Non-pigmented ciliary epithelial cell (primary cell): ENCODE results near the gene ZCCHC4.

Experiments
- DNase-seq: peaks from one replicate; pipeline ENCODE4 v3.0.0-alpha.2; 2010; ENCODE audit warnings: low read depth

Gene ZCCHC4, protein sequence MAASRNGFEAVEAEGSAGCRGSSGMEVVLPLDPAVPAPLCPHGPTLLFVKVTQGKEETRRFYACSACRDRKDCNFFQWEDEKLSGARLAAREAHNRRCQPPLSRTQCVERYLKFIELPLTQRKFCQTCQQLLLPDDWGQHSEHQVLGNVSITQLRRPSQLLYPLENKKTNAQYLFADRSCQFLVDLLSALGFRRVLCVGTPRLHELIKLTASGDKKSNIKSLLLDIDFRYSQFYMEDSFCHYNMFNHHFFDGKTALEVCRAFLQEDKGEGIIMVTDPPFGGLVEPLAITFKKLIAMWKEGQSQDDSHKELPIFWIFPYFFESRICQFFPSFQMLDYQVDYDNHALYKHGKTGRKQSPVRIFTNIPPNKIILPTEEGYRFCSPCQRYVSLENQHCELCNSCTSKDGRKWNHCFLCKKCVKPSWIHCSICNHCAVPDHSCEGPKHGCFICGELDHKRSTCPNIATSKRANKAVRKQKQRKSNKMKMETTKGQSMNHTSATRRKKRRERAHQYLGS

GRCh38 chr4:25312496-25313200, at the start of gene ZCCHC4:
TSS of gene ZCCHC4 (plus strand) at chr4:25312774. CDS start at chr4:25312810, 36 bp downstream.
- DNase-seq = peak; percentile 60

DNA sequence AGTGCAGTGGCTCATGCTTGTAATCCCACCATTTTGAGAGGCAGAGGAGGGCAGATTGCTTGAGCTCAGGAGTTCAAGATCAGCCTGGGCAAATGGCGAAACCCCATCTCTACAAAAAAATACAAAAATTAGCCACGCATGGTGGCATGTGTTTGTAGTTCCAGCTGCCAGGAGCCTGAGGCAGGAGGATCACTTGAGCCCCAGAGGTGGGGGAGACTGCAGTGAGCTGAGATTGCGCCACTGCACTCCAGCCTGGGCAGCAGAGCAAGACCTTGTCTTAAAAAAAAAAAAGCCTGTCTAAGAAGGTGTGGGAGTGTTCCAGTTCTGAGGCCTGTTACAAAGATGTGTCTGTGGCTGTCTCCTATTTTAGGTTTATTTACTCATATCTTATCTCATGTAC, 40.7 kb upstream of the ZCCHC4 start:
- DNase-seq = no peak

GRCh38 chr4:25280210-25280609, 32.4 kb upstream of the ZCCHC4 start:
- DNase-seq = no peak

- no peak for DNase-seq
These were observed 28.6 kb upstream of the ZCCHC4 start for GRCh38 chr4:25283948-25284347.

DNA sequence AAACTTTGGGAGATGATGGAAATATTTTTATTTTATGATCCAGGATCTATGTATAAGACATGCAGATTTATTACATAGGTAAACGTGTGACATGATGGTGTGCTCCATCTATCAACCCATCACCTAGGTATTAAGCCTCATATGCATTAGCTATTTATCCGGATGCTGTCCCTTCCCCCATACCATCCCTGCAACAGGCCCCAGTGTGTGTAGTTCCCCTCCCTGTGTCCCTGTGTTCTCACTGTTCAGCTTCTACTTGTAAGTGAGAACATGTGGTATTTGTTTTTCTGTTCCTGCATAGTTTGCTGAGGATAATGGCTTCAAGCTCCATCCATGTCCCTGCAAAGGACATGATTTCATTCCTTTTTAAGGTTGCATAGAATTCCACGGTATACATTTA, 28.1 kb upstream of the ZCCHC4 start:
- DNase-seq = no peak

GRCh38 chr4:25290490-25291067, 22.0 kb upstream of the ZCCHC4 start:
- DNase-seq = no peak

DNA sequence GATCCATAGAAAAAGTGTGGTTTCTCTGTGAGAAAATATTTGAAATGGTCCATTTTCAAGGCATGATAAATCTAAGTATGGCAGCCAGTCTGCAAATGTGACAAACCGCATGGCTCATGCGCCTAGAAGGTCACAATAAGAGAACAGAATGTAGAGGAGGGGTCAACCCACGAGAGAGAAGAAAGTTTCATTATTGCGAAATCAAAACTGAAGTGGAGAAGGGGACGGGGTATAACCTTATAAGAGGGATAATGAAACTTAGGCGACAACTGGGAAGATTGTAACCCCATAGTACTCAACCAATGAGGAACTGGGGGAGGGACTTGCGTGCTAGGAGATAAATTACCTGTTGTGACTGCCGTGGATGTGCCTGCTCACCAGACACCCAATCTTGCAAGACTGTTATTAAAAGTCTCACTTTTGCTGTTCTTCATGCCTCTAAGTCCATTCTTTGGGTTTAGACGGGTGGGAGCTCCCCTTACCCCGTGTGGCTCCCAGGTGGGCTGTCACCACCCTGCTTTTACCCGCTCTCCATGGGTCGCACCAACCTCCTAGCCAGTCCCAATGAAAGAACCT, 21.3 kb upstream of the ZCCHC4 start:
- no peak for DNase-seq

GRCh38 chr4:25297528-25298242, 14.9 kb upstream of the ZCCHC4 start:
- no peak for DNase-seq

DNA sequence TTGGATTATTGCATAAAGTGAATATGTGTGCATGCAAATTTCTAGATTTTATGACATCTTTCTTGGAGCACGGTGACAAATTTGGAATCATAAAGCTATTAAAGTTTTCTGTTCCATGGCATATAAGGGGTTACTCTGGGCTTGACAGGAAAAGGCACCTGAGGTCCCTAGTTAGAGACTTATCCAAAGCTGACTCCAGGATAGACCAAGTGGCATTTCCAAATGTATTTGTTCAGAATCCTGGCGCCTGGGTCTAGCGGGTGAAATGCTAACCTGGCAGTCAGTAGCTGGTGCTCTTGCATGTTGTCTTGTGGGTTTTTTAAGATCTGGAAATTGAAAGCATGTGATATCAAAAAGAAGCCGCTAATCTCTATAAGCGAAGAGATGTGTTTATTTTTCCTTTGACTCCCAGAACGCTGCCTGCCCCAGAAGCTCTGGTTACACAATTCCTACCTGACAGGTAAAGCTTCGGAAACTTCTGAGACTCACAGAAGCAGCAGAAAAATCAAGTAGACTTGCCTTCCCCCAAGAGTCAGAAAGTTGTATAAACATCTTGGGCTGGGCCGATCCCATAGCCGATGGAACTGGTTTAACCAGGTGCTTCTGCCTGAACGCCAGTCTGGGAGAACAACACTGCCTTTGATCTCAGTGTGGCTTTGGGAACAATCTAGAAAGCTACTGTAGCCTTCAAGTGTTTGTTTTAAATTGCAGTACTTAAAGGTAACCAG, 12.9 kb upstream of the ZCCHC4 start:
- no peak for DNase-seq

GRCh38 chr4:25301471-25301870, 11.1 kb upstream of the ZCCHC4 start:
- DNase-seq = no peak

DNA sequence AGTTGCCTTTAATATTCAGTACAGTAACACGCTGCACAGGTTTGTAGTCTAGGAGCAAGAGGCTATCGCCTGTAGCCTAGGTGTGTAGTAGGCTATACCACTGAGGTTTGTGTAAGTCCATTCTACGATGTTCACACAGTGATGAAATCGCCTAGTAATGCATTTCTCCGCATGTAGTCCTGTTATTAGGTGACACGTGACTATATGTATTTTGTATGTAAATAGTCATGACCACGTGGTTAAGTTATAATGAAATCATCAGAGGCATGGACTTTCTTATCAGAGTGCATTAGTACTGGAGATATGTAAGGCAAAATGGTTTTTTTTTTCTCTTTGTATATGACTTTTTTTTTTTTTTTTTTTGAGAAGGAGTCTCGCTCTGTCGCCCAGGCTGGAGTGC, 9.9 kb upstream of the ZCCHC4 start:
- no peak for DNase-seq

DNA sequence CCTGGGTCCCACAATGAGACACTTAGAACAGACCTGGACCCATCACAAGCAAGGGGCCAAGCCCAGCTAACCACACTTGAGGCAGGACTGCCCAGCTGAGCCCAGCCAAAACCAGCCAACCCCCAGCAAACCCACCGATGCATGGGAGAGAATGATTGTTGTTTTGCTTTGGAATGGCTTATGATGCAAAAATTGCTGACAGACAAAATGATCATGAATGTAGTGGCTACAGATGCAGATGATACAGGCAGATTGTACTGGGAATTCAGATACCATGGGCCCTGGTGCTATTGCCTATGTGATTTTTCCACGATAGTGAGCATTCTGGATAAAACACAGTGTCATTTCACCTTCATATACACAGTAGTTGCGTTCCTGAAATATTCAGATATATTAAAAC, 9.0 kb upstream of the ZCCHC4 start:
- no peak for DNase-seq

DNA sequence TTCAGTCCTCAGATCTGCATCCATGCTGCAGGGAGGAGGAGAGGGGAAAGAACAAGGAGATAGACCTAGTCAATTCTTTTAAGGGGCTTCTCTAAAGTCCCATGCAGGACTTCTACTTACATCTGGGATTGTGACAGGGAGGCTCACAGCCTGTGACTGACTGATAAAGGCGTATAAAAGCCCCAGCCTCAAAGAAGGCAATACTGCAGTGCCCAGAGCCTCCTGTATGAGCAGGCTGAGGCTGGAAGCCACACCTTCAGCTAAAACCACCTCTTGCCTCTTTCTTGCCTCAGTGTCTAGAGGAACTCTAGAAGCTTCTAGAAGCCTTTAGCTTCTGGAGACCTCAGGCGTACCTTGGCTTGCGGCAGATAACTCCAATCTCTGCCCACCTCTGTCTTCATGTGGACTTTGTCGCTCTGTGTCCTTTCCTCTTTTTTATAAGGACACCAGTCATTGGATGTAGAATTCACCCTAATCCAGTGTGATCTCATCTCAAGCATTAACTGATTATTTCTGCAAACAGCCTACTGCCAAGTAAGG, 6.0 kb upstream of the ZCCHC4 start:
- DNase-seq = no peak

DNA sequence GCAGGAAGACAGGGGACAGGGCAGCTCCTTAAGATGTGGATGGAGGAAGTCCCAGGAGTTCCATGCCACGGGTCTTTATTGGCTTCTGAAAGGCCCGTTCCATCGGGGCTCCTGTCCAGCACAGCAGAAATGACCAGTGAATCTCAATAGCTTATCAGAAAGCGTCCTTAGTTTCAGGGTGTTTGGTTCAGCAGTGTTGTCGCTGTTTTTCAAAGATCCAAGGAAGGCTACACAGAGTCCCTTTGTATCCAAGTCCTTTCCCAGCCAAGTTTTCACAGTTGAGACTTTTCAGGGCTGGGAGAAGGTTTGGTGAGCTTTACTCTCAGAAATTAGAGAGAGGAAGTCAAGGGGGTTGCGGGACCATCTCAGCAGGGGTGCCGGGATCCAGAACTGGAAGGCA, 5.0 kb upstream of the ZCCHC4 start:
- no peak for DNase-seq

GRCh38 chr4:25308306-25308705, 4.3 kb upstream of the ZCCHC4 start:
- no peak for DNase-seq

GRCh38 chr4:25308761-25309160, 3.8 kb upstream of the ZCCHC4 start:
- no peak for DNase-seq

GRCh38 chr4:25310066-25310802, 2.3 kb upstream of the ZCCHC4 start:
- no peak for DNase-seq

DNA sequence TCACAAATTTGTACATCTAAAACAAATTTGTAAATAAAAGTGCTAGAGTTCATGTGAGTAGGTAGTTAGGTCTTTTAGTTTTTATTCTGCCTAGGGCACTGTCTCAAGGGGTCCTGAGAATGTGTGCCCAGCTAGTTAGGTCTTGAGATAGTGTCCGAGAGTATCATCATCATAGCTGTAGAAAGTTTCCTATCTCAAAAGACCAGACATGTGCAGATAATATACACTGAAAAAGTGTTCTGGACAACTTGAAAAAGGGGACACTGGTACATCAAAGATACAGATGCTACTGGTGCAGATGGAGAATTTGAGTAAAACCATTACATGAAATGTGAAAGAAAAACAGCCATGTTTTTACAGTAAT, 1.8 kb upstream of the ZCCHC4 start:
- DNase-seq = no peak

GRCh38 chr4:25313201-25313895, 774 bp downstream of the ZCCHC4 start:
- DNase-seq = no peak

GRCh38 chr4:25320336-25320735, 7.8 kb downstream of the ZCCHC4 start:
- DNase-seq = peak; percentile 22
